IPS-18c (cell line): ENCODE measurements around the gene PIP4K2A.
"Not testable (repeated sequence)": the region's sequence is repeated elsewhere in the genome, so short reads cannot be mapped to it uniquely, and the experiment has no call there.

Experiments used
- H3K4me3 ChIP-seq: 2 replicates; pipeline ENCODE4 v1.7.0; 2013; ENCODE audit warnings: low read depth, mild to moderate bottlenecking, low read length, moderate library complexity; ENCODE audit not compliant: insufficient read depth
- H3K9me3 ChIP-seq: one replicate; pipeline ENCODE4 v1.6.1; 2013; ENCODE audit warnings: mild to moderate bottlenecking, low read length, moderate library complexity; ENCODE audit not compliant: control insufficient read depth, insufficient read depth

Gene PIP4K2A

DNA sequence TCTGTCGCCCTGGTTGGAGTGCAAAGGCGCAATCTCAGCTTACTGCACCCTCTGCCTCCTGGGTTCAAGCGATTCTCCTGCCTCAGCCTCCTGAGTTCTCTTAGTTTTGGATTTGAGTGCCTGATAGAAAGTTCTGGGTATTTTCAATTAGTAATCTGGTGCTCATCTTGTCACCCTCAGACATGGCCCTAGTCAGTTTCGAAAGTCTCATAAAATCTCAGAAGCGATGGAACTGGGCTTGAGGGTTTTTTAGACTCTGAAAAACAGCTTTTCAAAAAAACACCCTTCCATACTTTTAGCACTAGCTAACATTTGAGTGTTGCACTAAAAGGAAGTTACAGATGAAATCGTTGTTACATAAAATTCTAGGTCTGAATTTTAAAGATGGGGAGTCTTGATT is 9.4 kb upstream of the PIP4K2A start:
- no peaks in the 10 kb centered on the region for H3K9me3 ChIP-seq
- no peak overlapping the region for H3K4me3 ChIP-seq

DNA sequence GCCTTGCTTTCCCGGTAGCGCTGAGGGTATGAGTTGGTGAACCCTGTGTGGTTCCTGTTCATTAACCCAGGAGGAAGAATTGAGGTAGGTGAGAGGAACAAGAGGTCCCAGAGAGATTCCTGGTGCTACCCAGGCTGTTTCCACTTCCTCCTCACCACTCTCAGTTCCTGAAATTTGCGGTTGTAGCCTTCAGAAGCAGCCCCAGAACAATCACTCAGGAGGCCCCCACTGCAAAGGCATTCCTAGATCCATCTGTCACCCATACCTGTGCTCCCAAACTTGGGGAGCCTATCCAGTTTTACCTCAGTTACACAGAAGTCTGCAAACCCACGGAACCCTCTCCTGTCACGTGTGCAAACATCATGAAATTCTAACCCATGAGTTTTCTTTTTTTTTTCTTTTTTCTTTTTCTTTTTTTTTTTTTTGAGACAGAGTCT is 9.0 kb upstream of the PIP4K2A start:
- H3K4me3 ChIP-seq: no peak overlapping the region

DNA sequence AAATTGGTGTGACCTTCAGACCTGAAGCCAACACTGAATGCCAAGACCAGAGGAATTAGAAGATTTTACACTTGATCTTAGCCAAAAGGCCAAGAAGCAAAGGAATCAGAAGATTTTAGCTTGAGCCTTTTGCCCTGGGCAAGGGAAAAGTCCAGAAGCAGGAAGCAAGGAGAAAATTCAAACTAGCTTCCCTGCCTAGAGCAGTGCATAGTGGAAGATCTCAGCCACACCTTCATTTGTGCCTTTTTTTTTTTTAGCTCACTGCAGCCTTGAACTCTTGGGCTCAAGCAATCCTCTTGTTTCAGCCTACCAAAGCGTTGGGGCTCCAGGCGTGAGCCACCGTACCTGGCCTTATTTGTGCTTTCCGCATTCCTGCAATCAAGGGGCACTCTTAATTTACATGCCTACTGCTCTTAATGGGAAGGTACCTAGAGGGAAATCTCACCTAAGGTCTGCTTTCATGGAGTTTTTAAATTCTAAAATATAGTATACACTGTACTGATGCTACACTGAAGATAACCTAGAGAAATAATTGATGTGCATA is 8.3 kb upstream of the PIP4K2A start:
- no peak overlapping the region for H3K4me3 ChIP-seq
- H3K9me3 ChIP-seq: no peaks in the 10 kb centered on the region

More for the DNA sequence above, 9.0 kb upstream of the PIP4K2A start:
- no peaks in the 10 kb centered on the region for H3K9me3 ChIP-seq

DNA sequence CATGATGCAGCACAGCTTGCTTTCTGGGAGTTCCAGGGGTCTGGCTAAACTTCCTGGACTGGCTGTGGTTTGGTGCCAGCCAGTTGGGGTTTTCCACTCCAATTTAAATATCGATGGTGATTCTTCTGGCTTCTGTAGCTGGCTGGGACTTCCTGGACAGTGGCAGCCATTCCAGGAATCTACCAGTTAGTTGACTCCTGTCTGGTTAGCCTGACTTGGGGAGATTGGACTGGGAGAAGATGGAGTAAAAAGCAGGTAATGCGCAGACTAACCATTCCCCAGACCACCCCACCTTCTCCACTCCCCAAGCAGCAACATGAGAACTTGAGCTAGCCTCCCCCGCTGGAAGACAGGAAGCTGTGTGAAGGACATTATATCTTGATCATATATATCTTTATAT is 6.3 kb upstream of the PIP4K2A start:
- no peak overlapping the region for H3K4me3 ChIP-seq
- H3K9me3 ChIP-seq: no peaks in the 10 kb centered on the region

DNA sequence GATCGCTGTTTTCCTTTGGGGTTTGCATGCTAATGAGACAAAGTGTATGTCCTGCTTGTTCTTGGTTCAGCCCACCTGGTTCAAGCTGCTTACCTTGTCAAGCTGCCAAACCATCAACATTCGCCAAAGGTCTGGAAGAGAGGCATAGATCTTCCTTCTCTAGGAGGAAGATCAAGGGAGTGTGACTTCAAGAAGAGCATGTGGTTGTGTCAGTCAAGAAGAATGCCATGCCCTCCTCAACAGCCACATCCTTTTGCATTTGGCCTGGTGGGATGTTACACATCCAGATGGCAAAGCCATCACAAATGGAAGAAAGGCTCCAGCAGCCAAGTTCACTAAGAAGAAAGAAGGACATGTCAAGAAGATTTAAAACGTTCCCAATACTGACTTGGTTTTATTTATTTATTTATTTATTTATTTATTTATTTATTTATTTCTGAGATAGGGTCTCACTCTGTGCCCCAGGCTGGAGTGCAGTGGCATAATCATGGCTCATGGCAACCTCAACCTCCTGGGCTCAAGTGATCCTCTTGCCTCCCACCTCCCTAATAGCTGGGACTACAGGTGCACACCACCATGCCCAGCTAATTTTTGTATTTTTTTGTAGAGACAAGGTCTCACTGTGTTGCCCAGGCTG is 5.1 kb upstream of the PIP4K2A start:
- Histone ChIP-seq H3K9me3 (no peaks in the 10 kb centered on the region), H3K4me3 (no peak overlapping the region)

DNA sequence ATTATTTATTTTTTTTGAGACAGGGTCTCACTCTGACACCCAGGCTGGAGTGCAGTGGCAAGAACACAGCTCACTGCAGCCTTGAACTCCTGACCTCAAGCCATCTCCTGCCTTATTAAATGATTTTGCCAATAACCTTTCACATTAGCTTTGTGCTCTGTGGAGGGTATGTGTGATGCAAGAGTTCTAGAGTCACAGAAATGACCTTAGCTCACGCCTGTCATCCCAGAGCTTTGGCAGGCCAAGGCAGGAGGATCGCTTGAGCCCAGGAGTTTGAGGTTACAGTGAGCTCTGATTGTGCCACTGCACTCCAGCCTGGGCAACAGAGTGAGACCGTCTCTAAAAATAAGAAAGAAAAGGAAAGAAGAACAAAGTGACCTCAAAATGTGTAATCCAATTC is 4.3 kb upstream of the PIP4K2A start:
- H3K9me3 ChIP-seq, H3K4me3 ChIP-seq: not testable (repeated sequence)

DNA sequence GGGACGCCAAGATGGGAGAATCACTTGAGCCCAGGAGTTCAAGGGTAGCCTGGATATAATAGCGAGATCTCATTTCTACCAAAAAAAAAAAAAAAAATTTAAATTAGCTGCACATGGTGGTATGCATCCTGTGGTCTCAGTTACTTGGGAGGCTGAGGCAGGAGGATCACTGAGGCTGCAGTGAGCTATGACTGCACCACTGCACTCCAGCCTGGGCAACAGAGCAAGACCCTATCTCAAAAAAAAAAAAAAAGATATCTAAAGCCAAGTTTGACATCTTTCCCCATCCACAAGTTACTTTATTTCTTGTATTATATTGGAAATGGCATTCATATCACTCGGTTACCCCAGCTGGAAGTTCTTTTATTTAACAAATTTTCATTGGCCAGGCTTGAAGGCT is 3.4 kb upstream of the PIP4K2A start:
- no peaks in the 10 kb centered on the region for H3K9me3 ChIP-seq
- H3K4me3 ChIP-seq: no peak overlapping the region

DNA sequence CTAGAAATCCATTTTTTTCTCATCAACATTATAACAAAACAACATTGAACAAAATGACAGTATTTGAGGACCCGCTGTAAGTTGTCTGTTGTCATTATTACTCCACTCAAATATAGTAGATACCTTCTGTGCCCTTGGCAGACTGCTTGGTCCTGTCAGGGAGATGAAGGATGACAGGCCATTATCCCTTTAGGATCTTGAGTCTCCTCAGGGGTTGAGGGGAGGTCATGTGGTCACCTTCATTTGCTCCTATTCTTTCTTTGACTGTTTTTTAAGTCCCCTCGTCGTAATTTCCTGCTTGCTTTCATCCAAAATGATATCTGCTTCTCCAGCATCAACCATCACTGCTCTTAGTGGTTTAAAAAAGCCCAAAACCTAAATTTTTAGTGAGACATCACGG is 2.6 kb upstream of the PIP4K2A start:
- Histone ChIP-seq H3K4me3 (no peak overlapping the region), H3K9me3 (no peaks in the 10 kb centered on the region)

DNA sequence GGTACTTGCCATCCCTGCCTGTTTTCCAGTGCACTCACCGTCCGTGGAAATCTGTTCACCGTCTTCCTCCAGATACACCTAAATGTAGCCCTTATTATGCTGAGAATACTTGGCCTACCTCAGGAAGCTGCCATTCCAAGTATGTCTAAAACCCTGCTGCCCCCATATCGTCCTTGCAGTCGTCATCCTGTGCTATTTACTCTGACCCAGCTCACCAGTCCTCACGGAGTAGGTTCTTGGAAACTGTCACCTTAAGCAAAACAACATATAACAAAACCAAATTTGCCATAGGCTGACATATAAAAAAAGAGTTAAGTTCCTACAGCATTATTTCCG is 880 bp upstream of the PIP4K2A start:
- H3K4me3 ChIP-seq: no peak overlapping the region
- no peaks in the 10 kb centered on the region for H3K9me3 ChIP-seq

DNA sequence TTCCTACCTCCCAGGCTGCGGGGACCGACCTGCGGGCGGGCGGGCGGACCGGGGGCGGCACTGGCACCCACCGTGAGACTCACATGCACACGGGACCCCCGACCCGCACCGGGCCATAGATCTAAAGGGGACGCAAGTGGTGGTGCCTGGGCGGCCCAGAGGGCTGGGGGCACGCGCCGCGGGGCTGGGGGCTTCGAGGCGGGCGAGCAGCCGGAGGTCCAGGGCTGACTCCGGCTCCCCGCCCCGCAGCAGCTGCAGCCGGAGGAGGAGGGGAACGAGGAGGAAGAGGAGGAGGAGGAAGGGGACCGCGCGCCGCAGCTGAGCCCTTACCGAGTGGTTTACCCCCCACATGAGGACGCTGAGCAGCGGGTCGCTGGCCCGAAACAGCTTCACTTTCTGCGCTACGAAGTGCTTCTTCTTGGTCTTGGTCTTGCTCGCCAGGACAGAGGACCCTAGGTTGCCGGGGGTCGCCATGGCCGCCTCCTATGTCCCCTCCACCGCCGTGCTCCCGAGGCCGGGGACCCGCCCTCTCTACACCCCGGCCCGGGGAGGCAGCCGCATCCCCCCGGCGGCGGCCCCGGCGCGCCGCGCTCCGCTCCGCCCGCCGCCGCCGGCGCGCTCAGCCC is 412 bp downstream of the PIP4K2A start:
- Histone ChIP-seq H3K9me3 (peaks cover 2% of the 10 kb centered on the region), H3K4me3 (peak overlapping the region; percentile 77)

DNA sequence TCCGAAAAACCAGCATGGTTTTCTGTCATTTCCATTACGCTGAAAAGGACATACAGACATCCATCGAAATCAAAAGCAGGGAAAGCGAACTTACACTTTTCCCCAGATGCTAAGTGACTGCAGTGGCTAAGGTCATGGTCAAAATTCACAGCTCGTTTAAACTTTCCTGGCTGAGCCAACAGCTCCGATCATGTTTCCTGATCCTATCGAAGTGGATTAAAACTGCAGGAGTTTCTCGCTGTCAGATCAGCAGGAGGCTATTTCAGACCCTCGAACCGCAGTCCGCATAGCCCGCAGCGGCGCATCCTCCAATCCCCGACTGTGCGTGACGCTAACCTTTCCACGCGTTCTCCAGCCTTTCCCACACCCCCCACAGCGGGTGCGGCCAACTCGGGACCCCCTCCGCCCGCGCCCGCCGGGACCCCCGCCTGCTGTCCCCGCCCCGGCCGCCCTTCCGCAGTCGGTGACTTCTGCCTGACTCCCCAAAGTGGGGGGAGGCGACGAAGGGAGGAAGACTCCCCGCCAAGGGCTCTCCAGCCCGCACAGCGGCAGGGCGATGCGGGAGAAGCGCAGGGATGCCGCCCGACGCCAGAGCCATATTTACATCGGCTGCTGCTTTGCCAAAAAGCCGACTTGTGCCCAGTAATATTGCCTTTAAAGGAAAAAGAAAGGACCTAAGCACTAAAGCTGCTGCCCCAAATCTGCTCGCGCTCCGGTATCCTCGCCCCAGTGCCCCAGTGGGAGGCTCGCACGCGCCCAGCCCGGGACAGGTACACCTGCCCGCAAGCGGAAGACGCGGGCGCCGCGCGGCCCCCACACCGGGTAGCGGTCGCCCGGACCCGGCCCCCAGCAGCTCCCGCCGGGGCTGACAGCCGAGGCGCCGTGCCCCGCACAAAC is 1.2 kb downstream of the PIP4K2A start:
- peaks cover 2% of the 10 kb centered on the region for H3K9me3 ChIP-seq
- H3K4me3 ChIP-seq: peak overlapping the region; percentile 77

DNA sequence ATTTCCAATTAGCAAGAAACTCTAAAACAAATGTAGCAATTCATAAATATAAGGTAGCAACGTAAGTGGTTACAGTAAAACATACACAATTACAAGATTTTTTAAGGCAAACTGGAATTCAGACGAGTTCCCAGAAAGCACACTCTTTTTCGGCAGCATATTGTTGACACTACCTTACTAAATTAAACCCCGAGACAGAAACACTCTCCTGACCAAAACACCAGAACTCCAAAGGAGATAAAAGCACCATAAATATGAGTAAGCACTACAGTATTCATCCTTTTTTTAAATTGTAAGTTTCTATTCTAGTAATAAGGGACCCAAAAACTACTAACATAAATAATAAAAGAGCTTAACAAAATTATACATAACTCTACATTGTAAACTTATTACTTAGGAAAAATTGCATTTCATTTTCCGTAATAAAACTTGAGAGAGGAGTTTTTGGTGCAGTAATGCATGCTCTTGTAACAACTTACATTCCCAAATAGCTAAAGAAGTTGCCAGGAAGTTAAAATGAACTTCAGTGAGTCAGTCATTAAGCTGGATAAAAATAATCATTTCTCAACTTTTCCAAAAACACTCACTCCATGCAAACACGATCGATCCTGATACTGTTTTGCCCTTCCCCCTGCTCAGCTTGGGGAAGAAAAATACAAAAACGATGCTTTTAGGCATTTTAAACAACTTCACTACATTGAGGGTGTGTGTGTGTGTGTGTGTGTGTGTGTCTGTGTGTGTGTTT is 2.0 kb downstream of the PIP4K2A start:
- peak overlapping the region; percentile 77 for H3K4me3 ChIP-seq
- peaks cover 2% of the 10 kb centered on the region for H3K9me3 ChIP-seq

DNA sequence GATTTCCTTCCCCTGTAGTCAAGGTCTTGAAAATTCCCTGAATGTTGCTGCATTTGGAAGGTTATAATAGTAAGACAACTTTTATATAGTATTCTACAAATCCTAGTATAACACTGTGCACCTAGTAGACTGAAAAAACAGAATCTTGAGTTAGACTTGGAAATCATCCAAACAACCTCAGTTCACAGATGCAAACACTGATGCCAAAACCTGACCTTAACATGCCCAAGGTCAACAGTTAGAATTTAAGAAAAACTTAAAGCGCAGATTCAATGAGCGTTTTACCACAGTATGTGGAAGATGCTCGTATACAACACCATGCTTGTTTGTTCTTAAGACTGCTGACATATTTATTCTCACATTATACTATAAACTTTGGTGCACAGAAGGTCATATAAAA is 3.0 kb downstream of the PIP4K2A start:
- H3K9me3 ChIP-seq: peaks cover 2% of the 10 kb centered on the region
- H3K4me3 ChIP-seq: no peak overlapping the region

DNA sequence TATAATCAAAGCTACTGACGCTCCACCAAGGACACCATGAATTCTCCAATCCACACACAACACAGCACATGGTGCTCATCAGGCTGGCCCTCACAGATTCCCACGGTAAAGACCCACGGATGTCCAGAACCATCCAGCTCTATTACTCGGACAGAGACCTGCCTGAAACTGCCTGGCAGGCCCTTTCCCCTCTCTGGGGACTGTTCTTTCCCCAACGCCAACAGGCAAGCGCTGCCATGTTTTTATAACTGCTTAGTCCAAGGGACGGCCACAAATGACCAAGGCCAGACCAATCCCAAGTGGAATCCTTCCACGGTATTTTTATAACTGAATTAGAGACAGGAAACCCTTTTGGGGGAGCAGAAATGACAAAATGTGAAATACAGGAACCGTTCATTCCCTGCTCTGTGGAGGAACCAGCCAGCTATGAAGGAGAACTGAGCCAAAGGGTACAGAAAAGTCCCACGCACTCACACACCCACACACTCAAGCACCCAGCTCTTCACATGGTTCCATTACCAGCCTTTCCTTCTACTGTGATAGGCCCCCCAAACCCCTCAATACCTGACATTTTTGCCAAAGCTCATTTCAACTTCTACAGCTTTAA is 4.1 kb downstream of the PIP4K2A start:
- Histone ChIP-seq H3K9me3 (peaks cover 2% of the 10 kb centered on the region), H3K4me3 (no peak overlapping the region)

DNA sequence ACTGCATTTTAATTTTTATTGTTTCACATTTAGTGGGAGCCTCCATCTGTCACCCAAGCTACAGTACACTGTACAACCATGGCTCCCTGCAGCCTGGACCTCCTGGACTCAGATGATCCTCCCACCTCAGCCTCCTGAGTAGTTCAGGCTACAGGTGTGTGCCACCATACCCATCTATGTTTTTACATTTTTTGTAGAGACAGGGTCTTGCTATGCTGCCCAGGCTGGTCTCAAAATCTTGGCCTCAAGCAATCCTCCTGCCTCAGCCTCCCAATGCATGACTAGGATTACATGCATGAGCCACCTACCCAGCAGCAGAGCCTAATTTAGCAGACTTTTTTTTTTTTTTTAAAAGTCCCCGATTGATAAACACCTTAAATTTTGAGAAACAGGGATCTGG is 5.6 kb downstream of the PIP4K2A start:
- no peak overlapping the region for H3K4me3 ChIP-seq

DNA sequence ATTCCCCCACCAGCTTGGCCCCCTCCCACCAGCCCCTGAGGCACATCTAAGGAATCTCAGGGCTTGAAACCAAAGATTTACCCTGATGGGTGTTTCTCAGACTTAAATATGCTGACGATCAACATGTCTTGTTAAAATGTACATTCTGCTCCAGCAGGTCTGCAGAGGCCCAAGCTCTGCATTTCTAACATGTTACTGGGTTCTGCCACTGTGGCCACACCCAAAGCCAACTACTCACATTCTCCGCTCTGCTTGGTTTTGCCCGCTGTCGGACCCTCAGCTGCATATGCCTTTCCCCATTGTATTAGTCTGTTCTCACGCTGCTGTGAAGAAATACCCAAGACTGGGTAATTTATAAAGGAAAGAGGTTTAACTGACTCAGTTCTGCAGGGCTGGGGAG is 8.9 kb downstream of the PIP4K2A start:
- Histone ChIP-seq H3K4me3 (no peak overlapping the region), H3K9me3 (peaks cover 2% of the 10 kb centered on the region)

More for the DNA sequence above, 5.6 kb downstream of the PIP4K2A start:
- peaks cover 2% of the 10 kb centered on the region for H3K9me3 ChIP-seq

DNA sequence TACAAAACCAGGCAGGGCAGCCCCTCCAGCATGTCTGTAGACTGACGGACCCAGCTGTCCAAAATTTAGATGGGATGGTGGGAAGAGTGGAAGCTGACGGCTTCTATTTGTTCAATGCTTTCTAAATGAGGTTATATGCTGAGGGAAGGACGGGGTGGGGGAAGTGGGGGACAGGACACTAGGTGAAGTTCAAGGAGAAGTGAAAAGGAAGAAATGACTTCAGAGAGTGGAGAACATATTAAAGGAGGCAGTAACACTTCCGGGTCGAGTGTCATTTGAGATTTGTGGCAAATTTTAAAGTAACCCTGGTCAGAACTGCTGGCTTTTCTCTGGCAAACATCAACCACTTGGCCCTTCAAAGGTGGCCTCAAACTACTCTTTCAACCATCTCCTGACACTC is 9.4 kb downstream of the PIP4K2A start:
- Histone ChIP-seq H3K9me3 (peaks cover 2% of the 10 kb centered on the region), H3K4me3 (no peak overlapping the region)
